Lung (tissue), 12 donors: Measurements from ENCODE around the gene TBXA2R. TPM values are rescaled to one million over a fixed set of nuclear protein-coding genes. Genes with fewer than 3 reads are reported as not detected.

Source experiments
- ATAC-seq: fragments of 200-7000 bp; cut with Tn5 transposase; one replicate; pipeline ENCODE4 v1.9.1; 2020; ENCODE audit warnings: moderate number of reproducible peaks; ENCODE audit not compliant: insufficient read depth, low FRiP score
- DNase-seq, 3 donors: peaks; one replicate each; pipeline ENCODE4 v3.0.0-alpha.2; 2013 to 2017
- H3K27ac ChIP-seq, 2 donors: one replicate each; pipeline ENCODE4 v1.5.1; 2013; ENCODE audit warnings: mild to moderate bottlenecking in 2 of 2, moderate library complexity in 2 of 2, control low read depth in 1 of 2, inconsistent platforms in 1 of 2, low read depth in 1 of 2, low read length in 1 of 2
- H3K27me3 ChIP-seq, 3 donors: one replicate each; pipeline ENCODE4 v1.5.1; 2013; ENCODE audit warnings: low read length in 2 of 3; ENCODE audit not compliant: control insufficient read depth in 3 of 3, insufficient read depth in 3 of 3
- H3K36me3 ChIP-seq, 4 donors: one replicate each; pipeline ENCODE4 v1.5.1; 2013; ENCODE audit warnings: low read length in 4 of 4, mild to moderate bottlenecking in 1 of 4, moderate library complexity in 1 of 4; ENCODE audit not compliant: control insufficient read depth in 4 of 4, insufficient read depth in 4 of 4
- H3K4me1 ChIP-seq, 5 donors: one replicate each; pipeline ENCODE4 v1.5.1; 2013; ENCODE audit warnings: low read length in 5 of 5, mild to moderate bottlenecking in 2 of 5, moderate library complexity in 1 of 5; ENCODE audit not compliant: control insufficient read depth in 5 of 5, insufficient read depth in 5 of 5
- H3K4me3 ChIP-seq: one replicate; pipeline ENCODE4 v1.5.1; 2013; ENCODE audit warnings: mild to moderate bottlenecking, control low read depth, moderate library complexity
- H3K9ac ChIP-seq, 2 donors: one replicate each; pipeline ENCODE4 v1.5.1; 2013; ENCODE audit warnings: low read length in 2 of 2, control low read depth in 1 of 2; ENCODE audit not compliant: insufficient read depth in 1 of 2
- H3K9me3 ChIP-seq, 4 donors: one replicate each; pipeline ENCODE4 v1.5.1; 2013; ENCODE audit warnings: low read length in 3 of 4, mild to moderate bottlenecking in 1 of 4, moderate library complexity in 1 of 4; ENCODE audit not compliant: control insufficient read depth in 4 of 4, insufficient read depth in 3 of 4
- WGBS, 2 donors: extraction: QIAGEN DNeasy Blood & Tissue Kit; methylation state at CpG; one replicate each; pipeline ENCODE4 v1.1.7; 2013; 5-methylcytosine and 5-hydroxymethylcytosine counted together
- polyA plus RNA-seq, 2 donors: library from polyadenylated mRNA; stranded (reverse); fragments of 200-250 nt; gene quantifications; one replicate each; pipeline ENCODE4 v1.2.1, GENCODE V29; 2013
- total RNA-seq, 2 donors: library from RNA; depleted of rRNA in 1 of 2; stranded (reverse); fragments of >200 nt in 1 of 2; gene quantifications; one replicate each; pipeline ENCODE4 v1.2.1, GENCODE V29; 2014 to 2021
- TF ChIP-seq, protein P1 (sequence below): IDR thresholded peaks from 2 replicates; pipeline ENCODE4 v1.5.1; 2012; ENCODE audit warnings: mild to moderate bottlenecking; ENCODE audit errors: control extremely low read depth, extremely low read depth
- donor health status: control.
- donor health status: control.
- donor health status: Bipolar disorder and iron deficiency.
- donor health status: healthy.
- donor health status: DM: yes; HTN: yes; CAD: no.

TBXA2R gene
- total and polyA plus RNA-seq, 4 donors: 2.5 to 7.6 (median 3.5) TPM

DNA sequence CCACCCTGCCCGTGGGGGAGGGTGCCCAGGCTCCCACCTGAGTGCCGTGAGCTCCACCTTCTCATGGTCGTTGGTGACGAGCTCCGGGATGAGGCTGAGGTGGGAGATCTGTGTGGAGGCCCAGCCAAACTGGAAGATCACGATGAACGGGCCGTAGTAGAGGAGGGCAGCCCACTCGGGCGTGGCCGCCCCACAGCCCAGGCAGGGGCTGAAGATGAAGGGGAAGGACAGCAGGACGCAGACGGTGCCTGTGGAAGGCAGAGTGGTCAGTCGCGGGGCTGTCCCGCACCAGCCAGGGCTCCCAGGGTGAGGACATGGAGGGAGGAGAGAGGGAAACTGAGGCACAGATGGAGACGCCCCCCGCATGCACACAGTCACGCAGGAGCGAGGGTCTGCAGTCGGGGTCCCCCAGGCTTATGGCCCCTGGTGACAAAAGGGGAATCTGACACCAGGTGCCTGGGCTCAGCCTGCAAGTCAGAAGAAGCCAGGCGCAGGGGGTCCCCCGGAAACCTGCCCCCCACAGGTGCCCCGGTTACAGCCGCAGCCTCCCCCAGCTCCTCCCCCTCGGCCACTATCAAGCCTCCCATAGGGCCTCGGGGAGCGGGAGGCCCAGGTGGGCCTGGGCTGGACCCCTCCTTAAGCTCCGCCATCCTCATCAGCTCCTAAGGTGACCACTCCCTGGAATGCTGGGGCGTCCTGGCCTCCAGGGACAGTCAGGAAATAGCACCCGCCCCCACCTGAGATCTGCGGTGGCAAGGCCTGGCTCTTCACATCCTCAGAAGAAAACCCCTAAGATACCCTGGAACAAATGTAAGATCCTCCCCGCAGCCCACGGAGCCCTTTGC is 55.5 kb downstream of the TBXA2R start:
- H3K9me3 ChIP-seq: no peaks in the 10 kb centered on the region
- no peaks in the 10 kb centered on the region for H3K27me3 ChIP-seq
- H3K4me3 ChIP-seq: no peak overlapping the region
- H3K9ac ChIP-seq: no peak overlapping the region
- WGBS, 2 donors: 92% methylated on average over 33 to 34 of the region's 34 CpGs
- TF ChIP-seq, protein P1, sequence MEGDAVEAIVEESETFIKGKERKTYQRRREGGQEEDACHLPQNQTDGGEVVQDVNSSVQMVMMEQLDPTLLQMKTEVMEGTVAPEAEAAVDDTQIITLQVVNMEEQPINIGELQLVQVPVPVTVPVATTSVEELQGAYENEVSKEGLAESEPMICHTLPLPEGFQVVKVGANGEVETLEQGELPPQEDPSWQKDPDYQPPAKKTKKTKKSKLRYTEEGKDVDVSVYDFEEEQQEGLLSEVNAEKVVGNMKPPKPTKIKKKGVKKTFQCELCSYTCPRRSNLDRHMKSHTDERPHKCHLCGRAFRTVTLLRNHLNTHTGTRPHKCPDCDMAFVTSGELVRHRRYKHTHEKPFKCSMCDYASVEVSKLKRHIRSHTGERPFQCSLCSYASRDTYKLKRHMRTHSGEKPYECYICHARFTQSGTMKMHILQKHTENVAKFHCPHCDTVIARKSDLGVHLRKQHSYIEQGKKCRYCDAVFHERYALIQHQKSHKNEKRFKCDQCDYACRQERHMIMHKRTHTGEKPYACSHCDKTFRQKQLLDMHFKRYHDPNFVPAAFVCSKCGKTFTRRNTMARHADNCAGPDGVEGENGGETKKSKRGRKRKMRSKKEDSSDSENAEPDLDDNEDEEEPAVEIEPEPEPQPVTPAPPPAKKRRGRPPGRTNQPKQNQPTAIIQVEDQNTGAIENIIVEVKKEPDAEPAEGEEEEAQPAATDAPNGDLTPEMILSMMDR: no peak
- H3K27ac ChIP-seq: no peak overlapping the region
- peaks cover 0 to 13% (median 0%) of the 10 kb centered on the region in 5 donors for H3K4me1 ChIP-seq
- no peak for ATAC-seq
- peaks cover 0 to 25% (median 2%) of the 10 kb centered on the region in 4 donors for H3K36me3 ChIP-seq
- DNase-seq: no peak

- no peak for ATAC-seq
- 86 to 91% methylated on average over 10 of the region's 10 CpGs for WGBS, 2 donors
- peaks cover 0 to 31% (median 2%) of the 10 kb centered on the region in 4 donors for H3K36me3 ChIP-seq
- H3K9ac ChIP-seq: no peak overlapping the region
- no peak overlapping the region for H3K4me3 ChIP-seq
- no peak overlapping the region for H3K27ac ChIP-seq
- DNase-seq: no peak
- TF ChIP-seq, protein P1: no peak
- peaks cover 0 to 4% (median 0%) of the 10 kb centered on the region in 5 donors for H3K4me1 ChIP-seq
- H3K27me3 ChIP-seq: no peaks in the 10 kb centered on the region
- no peaks in the 10 kb centered on the region for H3K9me3 ChIP-seq
Measured at GRCh38 chr19:3549816-3550215, 56.9 kb downstream of the TBXA2R start.

GRCh38 chr19:3548606-3549005 is 58.1 kb downstream of the TBXA2R start:
- H3K9ac ChIP-seq: no peak overlapping the region
- no peak for ATAC-seq

More at GRCh38 chr19:3548606-3549005, 58.1 kb downstream of the TBXA2R start:
- DNase-seq: no peak
- H3K9me3 ChIP-seq: no peaks in the 10 kb centered on the region
- peaks cover 0 to 39% (median 2%) of the 10 kb centered on the region in 4 donors for H3K36me3 ChIP-seq
- TF ChIP-seq, protein P1: no peak
- peaks cover 0 to 2% (median 0%) of the 10 kb centered on the region in 5 donors for H3K4me1 ChIP-seq
- WGBS, 2 donors: 41 to 72% methylated on average over 14 of the region's 14 CpGs
- no peak overlapping the region for H3K27ac ChIP-seq
- H3K27me3 ChIP-seq: no peaks in the 10 kb centered on the region
- no peak overlapping the region for H3K4me3 ChIP-seq
